ENCODE measurements around the gene ADGRF5. TPM values are rescaled to one million over a fixed set of nuclear protein-coding genes. Genes with fewer than 3 reads are reported as not detected.

Gene ADGRF5
- total RNA-seq, 1 donor from 2014 or later, result 8.3 TPM

DNA sequence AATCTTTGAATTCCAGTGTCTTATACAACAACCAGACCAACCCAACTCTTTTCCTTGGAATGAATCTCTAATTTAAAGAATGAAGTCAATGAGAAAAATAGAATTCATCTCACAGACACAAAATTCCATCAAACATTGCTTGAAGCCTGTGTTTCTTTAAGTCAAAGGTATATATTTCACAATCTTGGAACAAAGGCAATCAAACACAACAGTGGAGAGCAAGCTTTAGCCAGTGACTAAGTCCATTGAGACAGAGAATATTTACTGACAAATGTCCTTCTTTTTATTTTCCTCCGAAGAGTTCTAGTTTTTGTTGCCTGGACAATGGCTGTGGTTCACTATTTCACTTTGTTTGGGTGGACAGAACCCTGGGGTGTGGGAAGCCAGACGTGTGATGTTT, 92.8 kb downstream of the ADGRF5 start:
- DNase-seq (ENCODE audit: low spot score) (no peak), ATAC-seq (no peak)

DNA sequence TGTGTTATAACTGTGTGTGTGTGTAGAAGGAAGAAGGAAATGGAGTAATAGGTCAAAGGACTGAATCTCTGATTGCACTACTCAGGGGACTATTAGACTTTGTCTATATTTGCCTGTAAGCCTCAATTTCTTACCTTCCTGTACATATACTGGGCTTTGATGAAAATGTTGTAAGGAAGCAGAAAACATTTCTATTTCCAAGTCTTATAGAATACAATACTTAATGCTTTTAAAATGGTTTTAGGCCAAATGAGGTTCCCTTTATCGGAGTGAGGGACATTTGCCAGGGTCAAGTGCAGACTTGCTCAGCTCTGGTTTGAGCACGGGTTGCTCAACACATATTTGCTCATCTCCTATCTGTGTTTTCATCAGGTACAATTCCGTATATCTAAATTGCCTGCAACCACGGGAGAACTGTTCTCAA, 100.3 kb downstream of the ADGRF5 start:
- DNase-seq (ENCODE audit: low spot score), result peak; percentile 54
- ATAC-seq, result peak; percentile 95

GRCh38 chr6:46819561-46819960, 102.2 kb downstream of the ADGRF5 start:
- ATAC-seq (no peak), DNase-seq (ENCODE audit: low spot score) (no peak)

GRCh38 chr6:46816626-46817025, 105.1 kb downstream of the ADGRF5 start:
- DNase-seq (ENCODE audit: low spot score) (no peak), ATAC-seq (no peak)

GRCh38 chr6:46815130-46815529, 106.6 kb downstream of the ADGRF5 start:
- DNase-seq (ENCODE audit: low spot score), result no peak
- no peak for ATAC-seq

GRCh38 chr6:46808806-46809205, 112.9 kb downstream of the ADGRF5 start:
- DNase-seq (ENCODE audit: low spot score) (no peak), ATAC-seq (no peak)

Other genes starting within 250 kb of the ADGRF5 start
- gene TDRD6, start 234.1 kb downstream of the ADGRF5 start, total RNA-seq, result 1.1 TPM
- gene PLA2G7, start 186.6 kb downstream of the ADGRF5 start, total RNA-seq, result 1.7 TPM
- not detected for gene ANKRD66, start 175.0 kb downstream of the ADGRF5 start, total RNA-seq
- gene MEP1A, start 128.5 kb downstream of the ADGRF5 start, total RNA-seq, result not detected
- 0.45 TPM for gene ADGRF1, start 120.4 kb upstream of the ADGRF5 start, total RNA-seq

Data from left lobe of liver (tissue), 2 donors.